KMS-11 (cell line): ENCODE results near the gene UBXN4.
A peak's percentile ranks its signal among the peaks of the same experiment; 100 is the strongest.
"Not testable (repeated sequence)": the region's sequence is repeated elsewhere in the genome, so short reads cannot be mapped to it uniquely, and the experiment has no call there.

Experiments used
- H2AFZ ChIP-seq: fragments of 200-600 bp; sonication (generic); 2 replicates; pipeline ENCODE4 v1.6.1; 2016; ENCODE audit warnings: antibody characterized with exemption, mixed run types, low read depth
- H3K27ac ChIP-seq: fragments of 200-600 bp; sonication (generic); 2 replicates; pipeline ENCODE4 v1.6.1; 2016; ENCODE audit warnings: mild to moderate bottlenecking, mixed run types
- H3K27me3 ChIP-seq: fragments of 200-600 bp; sonication (generic); 2 replicates; pipeline ENCODE4 v1.6.1; 2017; ENCODE audit warnings: mild to moderate bottlenecking, low read depth, mixed run types, moderate library complexity; ENCODE audit not compliant: insufficient read depth
- H3K36me3 ChIP-seq: fragments of 200-600 bp; sonication (generic); 2 replicates; pipeline ENCODE4 v1.6.1; 2017; ENCODE audit warnings: mild to moderate bottlenecking, mixed run types; ENCODE audit not compliant: insufficient read depth
- H3K4me1 ChIP-seq: fragments of 200-600 bp; sonication (generic); 2 replicates; pipeline ENCODE4 v1.6.1; 2016; ENCODE audit warnings: mild to moderate bottlenecking, low read depth, mixed run types; ENCODE audit not compliant: poor library complexity, severe bottlenecking
- H3K4me2 ChIP-seq: fragments of 200-600 bp; sonication (generic); 2 replicates; pipeline ENCODE4 v1.7.0; 2016; ENCODE audit warnings: mild to moderate bottlenecking, mixed run types
- H3K4me3 ChIP-seq: fragments of 200-600 bp; sonication (generic); IDR thresholded peaks from 2 replicates; pipeline ENCODE4 v1.6.1; 2017; ENCODE audit warnings: low read depth, low read length, mixed read lengths; ENCODE audit not compliant: insufficient read depth
- H3K79me2 ChIP-seq: fragments of 200-600 bp; sonication (generic); 2 replicates; pipeline ENCODE4 v1.6.1; 2016; ENCODE audit warnings: low read depth, mixed run types; ENCODE audit not compliant: insufficient read depth
- H3K9ac ChIP-seq: fragments of 200-600 bp; sonication (generic); 2 replicates; pipeline ENCODE4 v1.6.1; 2016; ENCODE audit warnings: mild to moderate bottlenecking, mixed run types
- H4K20me1 ChIP-seq: fragments of 200-600 bp; sonication (generic); 2 replicates; pipeline ENCODE4 v1.6.1; 2016; ENCODE audit warnings: mild to moderate bottlenecking, mixed run types; ENCODE audit not compliant: insufficient read depth
- TF ChIP-seq, protein P1 (sequence below): fragments of 200-600 bp; sonication (generic); conservative IDR thresholded peaks from 2 replicates; pipeline ENCODE4 v1.6.1; 2017; ENCODE audit warnings: low read depth, mild to moderate bottlenecking, antibody characterized with exemption, low read length, moderate library complexity, mixed read lengths

The UBXN4 gene

DNA sequence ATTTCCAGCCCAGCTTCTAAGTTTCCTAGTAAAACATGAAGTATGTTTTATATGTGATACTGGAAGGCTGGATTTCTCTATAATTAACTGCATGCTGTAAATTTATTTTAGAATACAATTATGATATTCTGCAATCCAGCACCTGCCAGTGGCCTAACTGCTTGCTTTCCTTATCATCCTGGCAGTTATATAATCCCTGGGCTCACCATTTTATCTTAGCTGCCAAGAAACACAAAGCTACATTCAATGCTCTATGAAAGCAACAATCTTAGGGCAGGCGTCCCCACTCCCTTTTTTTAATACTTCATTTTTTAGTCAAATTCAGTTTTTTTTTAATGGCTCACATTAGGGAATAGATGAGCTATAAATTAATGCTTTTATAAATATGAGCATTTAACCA, 38.4 kb upstream of the UBXN4 start:
- Histone ChIP-seq H3K36me3 (no peaks in the 10 kb centered on the region), H3K4me1 (no peaks in the 10 kb centered on the region), H3K79me2 (no peaks in the 10 kb centered on the region), H3K4me3 (no peak overlapping the region), H4K20me1 (no peaks in the 10 kb centered on the region), H3K4me2 (no peak overlapping the region), H3K9ac (no peak overlapping the region), H2AFZ (no peak overlapping the region), H3K27ac (no peak overlapping the region), H3K27me3 (no peaks in the 10 kb centered on the region)
- TF ChIP-seq, protein P1, sequence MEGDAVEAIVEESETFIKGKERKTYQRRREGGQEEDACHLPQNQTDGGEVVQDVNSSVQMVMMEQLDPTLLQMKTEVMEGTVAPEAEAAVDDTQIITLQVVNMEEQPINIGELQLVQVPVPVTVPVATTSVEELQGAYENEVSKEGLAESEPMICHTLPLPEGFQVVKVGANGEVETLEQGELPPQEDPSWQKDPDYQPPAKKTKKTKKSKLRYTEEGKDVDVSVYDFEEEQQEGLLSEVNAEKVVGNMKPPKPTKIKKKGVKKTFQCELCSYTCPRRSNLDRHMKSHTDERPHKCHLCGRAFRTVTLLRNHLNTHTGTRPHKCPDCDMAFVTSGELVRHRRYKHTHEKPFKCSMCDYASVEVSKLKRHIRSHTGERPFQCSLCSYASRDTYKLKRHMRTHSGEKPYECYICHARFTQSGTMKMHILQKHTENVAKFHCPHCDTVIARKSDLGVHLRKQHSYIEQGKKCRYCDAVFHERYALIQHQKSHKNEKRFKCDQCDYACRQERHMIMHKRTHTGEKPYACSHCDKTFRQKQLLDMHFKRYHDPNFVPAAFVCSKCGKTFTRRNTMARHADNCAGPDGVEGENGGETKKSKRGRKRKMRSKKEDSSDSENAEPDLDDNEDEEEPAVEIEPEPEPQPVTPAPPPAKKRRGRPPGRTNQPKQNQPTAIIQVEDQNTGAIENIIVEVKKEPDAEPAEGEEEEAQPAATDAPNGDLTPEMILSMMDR, result no peak

DNA sequence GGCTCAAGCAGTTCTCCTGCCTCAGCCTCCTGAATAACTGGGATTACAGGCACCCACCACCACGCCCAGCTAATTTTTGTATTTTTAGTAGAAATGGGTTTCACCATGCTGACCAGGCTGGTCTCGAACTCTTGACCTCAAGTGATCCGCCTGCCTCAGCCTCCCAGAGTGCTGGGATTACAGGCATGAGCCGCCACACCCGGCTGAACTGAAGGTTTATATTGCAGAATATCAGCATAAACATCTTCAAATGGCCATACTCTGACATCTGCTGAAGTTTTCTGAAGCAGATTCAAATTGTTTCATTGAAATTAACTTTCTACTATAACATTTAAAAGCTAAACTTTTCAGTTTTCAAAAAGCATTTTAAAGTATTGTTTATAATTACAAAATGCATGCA, 37.6 kb upstream of the UBXN4 start:
- not testable (repeated sequence) for H2AFZ ChIP-seq, H4K20me1 ChIP-seq, H3K79me2 ChIP-seq, H3K4me3 ChIP-seq, H3K4me2 ChIP-seq, H3K27me3 ChIP-seq, H3K27ac ChIP-seq, H3K4me1 ChIP-seq, H3K36me3 ChIP-seq, H3K9ac ChIP-seq

DNA sequence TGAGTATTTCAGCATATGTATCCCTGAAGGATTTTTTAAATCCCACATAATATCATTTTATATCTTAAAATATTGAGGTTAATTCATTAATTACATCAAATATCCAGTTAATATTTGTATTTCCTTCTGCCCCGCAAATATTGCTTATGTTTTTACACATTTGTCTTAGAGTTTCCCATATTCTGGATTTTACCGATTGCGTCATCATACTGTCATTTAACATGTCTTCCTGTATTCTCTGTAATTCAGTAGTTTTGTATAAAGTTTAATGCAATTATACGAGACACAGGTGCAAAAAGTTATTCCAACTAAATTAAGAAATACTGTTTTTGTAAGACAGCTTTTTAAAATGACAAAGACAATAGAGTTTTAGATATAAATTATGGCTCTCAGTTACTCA, 33.5 kb upstream of the UBXN4 start:
- Histone ChIP-seq H3K4me2 (no peak overlapping the region), H3K9ac (no peak overlapping the region), H4K20me1 (no peaks in the 10 kb centered on the region), H3K4me1 (no peaks in the 10 kb centered on the region), H3K4me3 (no peak overlapping the region), H2AFZ (no peak overlapping the region), H3K27me3 (no peaks in the 10 kb centered on the region), H3K79me2 (no peaks in the 10 kb centered on the region), H3K36me3 (no peaks in the 10 kb centered on the region), H3K27ac (no peak overlapping the region)
- TF ChIP-seq, protein P1, result no peak

DNA sequence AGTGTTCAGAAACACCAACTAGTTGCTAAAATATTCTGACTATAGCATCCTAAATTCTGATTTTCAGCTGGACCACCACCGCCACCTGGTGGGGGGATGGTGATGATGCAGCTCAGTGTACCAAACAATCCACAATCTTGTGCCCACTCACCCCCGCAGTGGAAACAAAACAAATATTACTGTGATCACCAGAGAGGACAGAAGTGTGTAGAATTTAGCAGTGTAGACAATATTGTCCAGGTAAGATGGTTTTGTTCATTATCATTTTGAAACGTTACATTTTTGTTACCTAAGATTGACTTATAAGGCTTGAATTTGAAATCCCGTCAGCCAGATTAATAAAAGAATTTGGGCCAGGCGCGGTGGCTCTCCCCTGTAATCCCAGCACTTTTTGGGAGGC, 31.7 kb upstream of the UBXN4 start:
- Histone ChIP-seq H3K27ac (no peak overlapping the region), H3K4me1 (no peaks in the 10 kb centered on the region), H3K4me2 (no peak overlapping the region), H3K79me2 (no peaks in the 10 kb centered on the region), H3K36me3 (no peaks in the 10 kb centered on the region), H4K20me1 (no peaks in the 10 kb centered on the region), H3K27me3 (no peaks in the 10 kb centered on the region), H3K4me3 (no peak overlapping the region), H2AFZ (no peak overlapping the region), H3K9ac (no peak overlapping the region)
- TF ChIP-seq, protein P1, result peak; percentile 93

DNA sequence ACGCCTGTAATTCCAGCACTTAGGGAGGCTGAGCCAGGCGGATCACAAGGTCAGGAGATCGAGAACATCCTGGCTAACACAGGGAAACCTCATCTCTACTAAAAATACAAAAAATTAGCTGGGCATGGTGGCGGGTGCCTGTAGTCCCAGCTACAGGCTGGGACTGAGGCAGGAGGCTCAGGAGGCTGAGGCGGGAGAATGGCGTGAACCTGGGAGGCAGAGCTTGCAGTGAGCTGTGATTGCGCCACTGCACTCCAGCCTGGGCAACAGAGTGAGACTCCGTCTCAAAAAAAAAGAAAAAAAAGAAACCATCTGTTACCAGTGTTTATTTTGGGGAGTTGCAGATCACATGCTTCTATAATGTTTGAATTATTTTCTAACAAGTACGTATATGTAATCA, 26.6 kb upstream of the UBXN4 start:
- not testable (repeated sequence) for H4K20me1 ChIP-seq, H3K27ac ChIP-seq, H3K9ac ChIP-seq, H3K4me2 ChIP-seq, H3K79me2 ChIP-seq, H3K4me1 ChIP-seq, H2AFZ ChIP-seq, H3K36me3 ChIP-seq, H3K27me3 ChIP-seq, H3K4me3 ChIP-seq
